CD4-positive, alpha-beta T cell treated with Interleukin-6 at 100 ng/mL for 8 hours (primary cell): ENCODE results near the gene FAM98B.

Experiments
- DNase-seq: peaks from one replicate; pipeline ENCODE4 v3.0.0-alpha.2; 2020; ENCODE audit warnings: mixed read lengths, low spot score

Gene FAM98B

GRCh38 chr15:38461066-38461833, 7.3 kb downstream of the FAM98B start:
- DNase-seq: no peak

GRCh38 chr15:38463893-38464292, 10.0 kb downstream of the FAM98B start:
- no peak for DNase-seq

- no peak for DNase-seq
These were observed 10.7 kb downstream of the FAM98B start for GRCh38 chr15:38464675-38465074.

GRCh38 chr15:38470816-38471215, 16.9 kb downstream of the FAM98B start:
- no peak for DNase-seq

GRCh38 chr15:38471974-38472373, 18.0 kb downstream of the FAM98B start:
- DNase-seq: no peak

GRCh38 chr15:38474155-38474757, 20.3 kb downstream of the FAM98B start:
- peak; percentile 76 for DNase-seq

- DNase-seq: no peak
These were observed 21.4 kb downstream of the FAM98B start for GRCh38 chr15:38475361-38475760.

- DNase-seq: no peak
These were observed 22.2 kb downstream of the FAM98B start for GRCh38 chr15:38476120-38476519.

- no peak for DNase-seq
These were observed 23.7 kb downstream of the FAM98B start for GRCh38 chr15:38477637-38478036.

- DNase-seq: no peak
These were observed 25.3 kb downstream of the FAM98B start for GRCh38 chr15:38479266-38479665.

- no peak for DNase-seq
These were observed 25.8 kb downstream of the FAM98B start for GRCh38 chr15:38479756-38480155.

- DNase-seq: no peak
These were observed 27.2 kb downstream of the FAM98B start for GRCh38 chr15:38481113-38481512.

GRCh38 chr15:38481761-38482160, 27.8 kb downstream of the FAM98B start:
- no peak for DNase-seq

GRCh38 chr15:38482572-38482971, 28.6 kb downstream of the FAM98B start:
- DNase-seq: no peak

GRCh38 chr15:38486936-38487335, 33.0 kb downstream of the FAM98B start:
- peak; percentile 41 for DNase-seq

GRCh38 chr15:38487378-38487777, 33.5 kb downstream of the FAM98B start:
- DNase-seq: no peak

GRCh38 chr15:38490242-38490922, 36.5 kb downstream of the FAM98B start:
- DNase-seq: no peak

GRCh38 chr15:38496151-38496550, 42.2 kb downstream of the FAM98B start:
- DNase-seq: no peak

- no peak for DNase-seq
These were observed 45.7 kb downstream of the FAM98B start for GRCh38 chr15:38499651-38500050.

- DNase-seq: no peak
These were observed 49.6 kb downstream of the FAM98B start for GRCh38 chr15:38503496-38503895.

- no peak for DNase-seq
These were observed 50.9 kb downstream of the FAM98B start for GRCh38 chr15:38504680-38505467.

- no peak for DNase-seq
These were observed 53.1 kb downstream of the FAM98B start for GRCh38 chr15:38506997-38507396.
